Spleen (tissue), 11 donors: ENCODE measurements around the gene ZNF182. TPM values are rescaled to one million over a fixed set of nuclear protein-coding genes. Genes with fewer than 3 reads are reported as not detected.
"Not testable (repeated sequence)": the region's sequence is repeated elsewhere in the genome, so short reads cannot be mapped to it uniquely, and the experiment has no call there.

Experiments
- DNase-seq: peaks from one replicate; pipeline ENCODE4 v3.0.0-alpha.2; 2020
- H3K27ac ChIP-seq, 8 donors: fragments of 200-600 bp; sonication (generic) in 7 of 8; 1 replicate in 4 of 8; 2 replicates in 4 of 8; pipeline versions ENCODE4 v1.5.0 to v1.8.0; 2016 to 2021; ENCODE audit warnings: inconsistent platforms in 4 of 8, mild to moderate bottlenecking in 4 of 8, moderate library complexity in 1 of 8
- H3K27me3 ChIP-seq, 7 donors: fragments of 200-600 bp; sonication (generic) in 6 of 7; replicated peaks in 1 of 7; 1 replicate in 4 of 7; 2 replicates in 3 of 7; pipeline versions ENCODE4 v1.5.0 to v1.8.0; 2016 to 2021; ENCODE audit warnings: inconsistent platforms in 3 of 7, mild to moderate bottlenecking in 1 of 7
- H3K36me3 ChIP-seq, 6 donors: fragments of 200-600 bp; sonication (generic) in 5 of 6; 1 replicate in 4 of 6; 2 replicates in 2 of 6; pipeline versions ENCODE4 v1.5.0 to v1.8.0; 2016 to 2021; ENCODE audit warnings: inconsistent platforms in 2 of 6
- H3K4me1 ChIP-seq, 6 donors: fragments of 200-600 bp; sonication (generic) in 5 of 6; 1 replicate in 3 of 6; 2 replicates in 3 of 6; pipeline versions ENCODE4 v1.5.0 to v1.8.0; 2016 to 2021; ENCODE audit warnings: inconsistent platforms in 3 of 6
- H3K4me3 ChIP-seq, 8 donors: fragments of 200-600 bp; sonication (generic) in 7 of 8; 1 replicate in 4 of 8; 2 replicates in 4 of 8; pipeline versions ENCODE4 v1.5.0 to v1.8.0; 2016 to 2021; ENCODE audit warnings: inconsistent platforms in 4 of 8, mild to moderate bottlenecking in 4 of 8, moderate library complexity in 2 of 8
- H3K9me3 ChIP-seq, 8 donors: fragments of 200-600 bp; sonication (generic) in 7 of 8; 1 replicate in 4 of 8; 2 replicates in 4 of 8; pipeline versions ENCODE4 v1.5.0 to v1.8.0; 2016 to 2021; ENCODE audit warnings: inconsistent platforms in 4 of 8
- CTCF ChIP-seq, 11 experiments: fragments of 200-600 bp in 7 of 11; fragments of 450-650 bp in 4 of 11; sonication (generic) in 4 of 11; IDR thresholded peaks in 8 of 11; conservative IDR thresholded peaks in 3 of 11; 1 replicate in 7 of 11; 2 replicates in 4 of 11; pipeline versions ENCODE4 v1.4.0 to v1.8.0; 2016 to 2021; ENCODE audit warnings: antibody characterized with exemption in 11 of 11, inconsistent platforms in 4 of 11, mild to moderate bottlenecking in 1 of 11
- POLR2A ChIP-seq, 3 donors: fragments of 450-650 bp; IDR thresholded peaks; one replicate each; pipeline ENCODE4 v1.5.1; 2017; ENCODE audit warnings: antibody characterized with exemption in 3 of 3, mild to moderate bottlenecking in 1 of 3
- POLR2AphosphoS5 ChIP-seq, 3 donors: sonication (generic); formaldehyde crosslinking; IDR thresholded peaks; one replicate each; pipeline ENCODE4 v1.5.1; 2017; ENCODE audit warnings: antibody characterized with exemption in 3 of 3
- WGBS, 5 donors: extraction: QIAGEN DNeasy Blood & Tissue Kit in 3 of 5; methylation state at CpG; one replicate each; pipeline versions ENCODE4 v1.1.5 to v1.1.7; 2013 to 2018; 5-methylcytosine and 5-hydroxymethylcytosine counted together
- intact Hi-C: fragments of 100-400 bp; cut with DNase I; formaldehyde crosslinking; loops from one replicate; pipeline ENCODE4 v1.15.0; 2023; ENCODE audit warnings: low total_unique reads
- polyA plus RNA-seq, 3 donors: library from polyadenylated mRNA; stranded (reverse); fragments of 200-250 nt; gene quantifications; one replicate each; pipeline ENCODE4 v1.2.1, GENCODE V29; 2013
- total RNA-seq, 7 donors: library from RNA; depleted of rRNA in 3 of 7; stranded (reverse); fragments of >200 nt in 3 of 7; fragmentation: NEBNext Ultra II Directional in 4 of 7; extraction: Animal tissue kit (Norgen Biotek cat#: 25700) in 4 of 7; gene quantifications; one replicate each; pipeline versions ENCODE4 v1.1.0 to v1.2.1, GENCODE V29; 2016 to 2021
- donor health status: healthy with polysubstance abuse.
- donor health status: DM: no; HTN: no; CAD: no; lungs with moderate emphysema.
- donor health status: DM: no; HTN: no; CAD: no.
- donor health status: Bipolar disorder and iron deficiency.
- donor health status: healthy.
- donor health status: DM: no; HTN: no; CAD: no.
- donor health status: DM: yes; HTN: yes; CAD: no.

Gene ZNF182
- total and polyA plus RNA-seq, 10 donors: 4.8 to 13.7 (median 7.6) TPM

- H3K36me3 ChIP-seq: peaks cover 0 to 7% (median 0%) of the 10 kb centered on the region in 6 donors
- TF ChIP-seq POLR2A (IDR thresholded peaks at IDR 0.05) (no peak), POLR2AphosphoS5 (IDR thresholded peaks at IDR 0.05) (no peak), CTCF (IDR thresholded peaks at IDR 0.05 in 8 of 11, conservative IDR thresholded peaks at IDR 0.05 in 3 of 11) (no peak)
- H3K27ac ChIP-seq: no peak overlapping the region
- WGBS, 5 donors: 58 to 98% (median 86%) methylated on average over 4 of the region's 4 CpGs
- intact Hi-C loops: no loop called here
- no peak for DNase-seq
- no peak overlapping the region for H3K4me3 ChIP-seq
- no peaks in the 10 kb centered on the region for H3K9me3 ChIP-seq
- no peaks in the 10 kb centered on the region for H3K27me3 ChIP-seq
- H3K4me1 ChIP-seq: no peaks in the 10 kb centered on the region
Observed at GRCh38 chrX:48043056-48043455, 39.3 kb upstream of the ZNF182 start.

- Histone ChIP-seq H3K27me3 (no peaks in the 10 kb centered on the region), H3K4me1 (no peaks in the 10 kb centered on the region), H3K36me3 (peaks cover 0 to under 1% (median 0%) of the 10 kb centered on the region in 6 donors), H3K27ac (no peak overlapping the region), H3K4me3 (no peak overlapping the region), H3K9me3 (no peaks in the 10 kb centered on the region)
- WGBS, 5 donors: 49 to 72% (median 58%) methylated on average over 4 of the region's 4 CpGs
- TF ChIP-seq POLR2AphosphoS5 (IDR thresholded peaks at IDR 0.05) (no peak), CTCF (IDR thresholded peaks at IDR 0.05 in 8 of 11, conservative IDR thresholded peaks at IDR 0.05 in 3 of 11) (no peak), POLR2A (IDR thresholded peaks at IDR 0.05) (no peak)
- intact Hi-C loops: no loop called here
- DNase-seq: no peak
Observed at GRCh38 chrX:48035891-48036290, 32.1 kb upstream of the ZNF182 start.

GRCh38 chrX:48030641-48031173, 26.9 kb upstream of the ZNF182 start:
- H3K27ac ChIP-seq, H3K4me3 ChIP-seq, H3K4me1 ChIP-seq, H3K27me3 ChIP-seq, H3K36me3 ChIP-seq, intact Hi-C loops, DNase-seq, H3K9me3 ChIP-seq: not testable (repeated sequence)
- WGBS, 5 donors: 57 to 80% (median 80%) methylated on average over 3 to 10 of the region's 10 CpGs

GRCh38 chrX:48030237-48030636, 26.4 kb upstream of the ZNF182 start:
- H3K4me1 ChIP-seq: peaks cover 0 to 14% (median 0%) of the 10 kb centered on the region in 6 donors
- intact Hi-C loops: no loop called here
- no peaks in the 10 kb centered on the region for H3K9me3 ChIP-seq
- no peak overlapping the region for H3K4me3 ChIP-seq
- WGBS, 5 donors: 70 to 92% (median 81%) methylated on average over 5 to 10 of the region's 10 CpGs
- no peak for DNase-seq
- TF ChIP-seq POLR2AphosphoS5 (IDR thresholded peaks at IDR 0.05): no peak
- no peak for TF ChIP-seq POLR2A (IDR thresholded peaks at IDR 0.05)
- no peak for TF ChIP-seq CTCF (IDR thresholded peaks at IDR 0.05 in 8 of 11, conservative IDR thresholded peaks at IDR 0.05 in 3 of 11)
- no peaks in the 10 kb centered on the region for H3K36me3 ChIP-seq
- H3K27ac ChIP-seq: no peak overlapping the region
- peaks cover 0 to 5% (median 0%) of the 10 kb centered on the region in 7 donors for H3K27me3 ChIP-seq
